ENCODE measurements around the gene FOXP2. TPM values are rescaled to one million over a fixed set of nuclear protein-coding genes. Genes with fewer than 3 reads are reported as not detected.

Gene FOXP2
- total RNA-seq, 1 donor from 2014 or later, result 24.7 TPM

DNA sequence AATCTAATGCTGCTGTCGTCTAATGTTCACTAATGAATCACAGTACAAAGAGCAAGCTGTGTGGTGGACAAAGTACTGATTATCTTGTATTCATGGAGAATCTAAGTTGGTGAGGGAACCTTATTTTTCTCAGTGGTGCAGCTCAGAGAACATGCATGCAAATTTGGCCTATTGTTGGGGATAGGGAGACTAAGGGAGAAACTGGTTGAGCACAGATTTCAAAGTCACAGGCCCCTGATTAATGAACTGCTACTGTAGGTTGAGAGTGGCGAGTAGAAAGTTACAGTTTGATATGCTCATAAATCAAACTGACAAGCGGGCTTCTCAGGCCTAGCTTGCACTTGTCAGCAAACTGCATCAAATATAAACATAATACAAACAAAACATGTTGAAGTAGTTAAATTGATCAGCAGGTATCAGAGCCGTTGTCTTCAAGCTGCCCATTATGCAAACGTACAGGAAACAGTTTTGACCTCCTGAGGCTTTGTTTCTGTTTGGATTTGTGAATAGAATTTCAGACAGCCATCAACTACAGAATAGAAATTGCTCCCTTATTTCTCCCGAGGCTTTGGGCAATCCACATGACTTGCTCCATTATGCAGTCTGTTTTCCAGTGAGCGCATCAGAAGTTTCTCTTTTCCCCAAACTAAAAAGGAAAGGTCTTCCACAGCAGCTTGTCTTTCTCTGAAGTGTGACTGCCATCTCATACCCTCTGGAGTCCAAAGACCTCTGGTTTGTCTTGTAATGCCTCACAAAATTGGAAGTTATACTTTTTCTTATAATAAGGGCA lies 215.8 kb downstream of the FOXP2 start:
- DNase-seq (ENCODE audit: low spot score) (no peak), ATAC-seq (no peak)
- intact Hi-C loops (cut with DNase I), result no loop called here

DNA sequence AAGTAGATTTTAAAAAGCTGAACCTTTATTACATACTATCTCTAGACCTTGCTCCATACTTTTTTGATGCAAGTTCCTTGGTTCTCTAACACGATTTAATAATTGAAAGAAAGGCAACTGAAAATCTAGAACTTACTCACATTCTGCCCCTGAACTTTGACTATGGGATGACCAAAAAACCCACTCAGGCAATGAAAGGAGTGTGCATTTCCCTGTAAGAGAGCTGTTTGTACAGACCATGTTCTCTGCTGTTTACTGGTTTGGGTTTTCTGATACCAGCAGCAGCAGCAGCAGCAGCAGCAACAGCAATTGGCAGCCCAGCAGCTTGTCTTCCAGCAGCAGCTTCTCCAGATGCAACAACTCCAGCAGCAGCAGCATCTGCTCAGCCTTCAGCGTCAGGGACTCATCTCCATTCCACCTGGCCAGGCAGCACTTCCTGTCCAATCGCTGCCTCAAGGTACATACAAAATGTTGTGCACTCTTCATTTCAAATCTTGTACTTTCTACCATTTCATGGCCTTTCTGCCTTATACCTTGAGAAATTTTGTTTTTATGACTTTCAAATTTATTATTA lies 216.7 kb downstream of the FOXP2 start:
- DNase-seq (ENCODE audit: low spot score) (no peak), ATAC-seq (no peak)
- intact Hi-C loops (cut with DNase I), result no loop called here

DNA sequence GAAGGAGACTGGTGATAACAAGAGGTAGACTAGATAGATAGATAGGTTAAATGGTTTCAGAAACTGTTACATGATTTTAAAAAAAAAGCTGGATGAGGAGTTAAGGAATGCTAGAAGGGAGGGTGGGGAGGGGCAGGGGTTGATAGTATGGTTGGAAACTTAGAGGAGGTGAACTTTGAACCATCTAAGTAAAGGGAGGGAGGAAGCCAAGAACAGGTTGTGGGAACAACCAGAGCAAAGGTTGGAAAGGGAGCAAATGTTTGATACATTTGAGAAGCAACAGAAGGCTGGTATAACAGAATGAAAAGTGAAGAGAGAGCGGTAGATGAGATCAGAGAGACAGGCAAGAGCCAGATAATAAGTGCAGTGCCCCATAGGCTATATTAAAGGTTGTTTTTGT lies 224.8 kb downstream of the FOXP2 start:
- ATAC-seq, result no peak
- intact Hi-C loops (cut with DNase I), result no loop called here
- no peak for DNase-seq (ENCODE audit: low spot score)

DNA sequence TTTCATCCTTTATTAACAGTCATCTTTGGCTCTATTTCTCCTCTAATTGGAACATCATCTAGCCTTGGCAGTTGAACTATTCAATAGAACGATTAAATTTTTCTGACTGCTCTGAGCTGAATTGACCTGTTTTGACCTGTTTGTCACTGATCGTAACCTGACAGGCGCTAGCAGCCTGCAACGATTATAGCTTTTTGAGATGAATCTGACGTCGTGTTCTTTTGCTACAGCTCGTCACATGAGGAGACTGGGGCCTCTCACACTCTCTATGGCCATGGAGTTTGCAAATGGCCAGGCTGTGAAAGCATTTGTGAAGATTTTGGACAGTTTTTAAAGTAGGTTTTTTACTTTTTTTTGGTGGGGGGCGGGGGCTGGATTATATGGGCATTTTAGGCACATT lies 229.8 kb downstream of the FOXP2 start:
- DNase-seq (ENCODE audit: low spot score), result no peak
- no peak for ATAC-seq
- intact Hi-C loops (cut with DNase I), result no loop called here

DNA sequence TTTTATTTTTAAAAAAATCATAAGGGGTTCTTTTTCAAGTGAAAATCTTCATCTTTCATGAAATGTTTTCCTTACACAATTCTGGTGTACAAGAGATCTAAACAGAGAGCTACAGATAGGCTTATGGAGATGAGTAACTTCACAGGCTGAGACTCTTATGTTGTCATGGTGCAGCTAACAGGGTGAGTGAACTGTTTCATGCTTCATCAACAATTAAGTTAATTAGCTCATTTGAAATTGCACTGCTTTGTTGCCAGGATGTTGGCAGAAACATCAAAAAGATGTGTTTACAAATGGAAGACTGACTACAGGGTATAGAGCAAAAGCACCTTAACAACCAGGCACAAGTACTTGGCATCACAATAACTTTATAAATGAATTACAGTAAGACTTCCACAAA lies 230.8 kb downstream of the FOXP2 start:
- intact Hi-C loops (cut with DNase I), result no loop called here
- ATAC-seq (no peak), DNase-seq (ENCODE audit: low spot score) (no peak)

DNA sequence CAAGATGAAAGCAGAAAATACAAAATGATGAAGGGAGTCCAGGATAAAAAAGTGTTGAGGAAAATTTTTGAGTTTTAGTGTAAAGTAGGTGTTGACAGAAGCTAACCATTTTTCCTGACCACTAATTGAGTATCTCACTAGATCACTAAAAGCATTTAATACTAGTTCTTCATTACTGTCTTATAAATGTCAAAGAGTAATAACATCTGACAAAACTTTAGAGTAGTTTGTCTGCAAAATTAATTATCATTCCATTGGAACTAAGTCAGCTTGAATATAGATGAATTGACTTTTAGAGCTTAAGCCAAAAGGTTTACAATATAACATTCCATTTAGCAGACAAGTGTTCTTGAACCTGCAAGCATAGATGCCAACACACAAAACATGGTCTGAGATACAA lies 232.9 kb downstream of the FOXP2 start:
- ATAC-seq (no peak), DNase-seq (ENCODE audit: low spot score) (no peak)
- intact Hi-C loops (cut with DNase I), result no loop called here

DNA sequence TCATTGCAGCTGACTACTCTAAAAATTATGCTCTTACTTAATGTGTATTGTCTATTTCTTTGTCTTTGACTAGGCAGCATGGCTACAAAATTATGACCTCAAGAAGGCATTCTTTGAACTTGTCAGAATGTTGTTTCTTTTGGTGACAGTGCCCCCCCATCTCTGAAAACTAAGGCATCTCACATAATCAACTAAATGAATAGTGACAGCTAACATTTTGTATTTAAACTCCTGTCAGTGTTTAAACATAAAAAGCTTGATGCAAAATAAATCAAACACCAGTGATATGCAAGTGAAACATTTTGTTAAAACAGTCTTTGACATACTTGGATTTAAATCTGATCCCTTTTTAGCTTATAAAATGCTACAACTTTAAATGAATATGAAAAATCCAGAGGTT lies 233.5 kb downstream of the FOXP2 start:
- no peak for ATAC-seq
- intact Hi-C loops (cut with DNase I), result no loop called here

DNA sequence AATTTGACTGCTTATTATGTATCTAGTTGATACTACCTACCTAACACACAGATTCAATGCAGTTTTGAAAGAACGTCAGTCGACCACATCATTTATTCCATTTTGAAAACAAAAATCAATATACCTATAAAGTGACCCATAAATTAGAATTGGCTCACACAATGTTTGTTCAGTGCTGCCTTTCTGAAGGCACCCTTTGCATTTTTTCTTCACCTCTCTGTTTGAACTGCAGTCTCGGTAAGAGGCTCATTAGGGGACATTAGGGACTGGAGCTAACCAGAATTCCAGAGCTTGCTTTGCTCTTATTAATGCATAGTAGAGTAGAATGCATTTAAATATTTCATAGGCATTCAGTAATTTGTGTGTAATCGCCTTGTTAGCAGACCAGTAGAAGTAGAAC lies 234.1 kb downstream of the FOXP2 start:
- intact Hi-C loops (cut with DNase I), result no loop called here
- ATAC-seq, result no peak

More for the DNA sequence above, 233.5 kb downstream of the FOXP2 start:
- DNase-seq (ENCODE audit: low spot score), result no peak

DNA sequence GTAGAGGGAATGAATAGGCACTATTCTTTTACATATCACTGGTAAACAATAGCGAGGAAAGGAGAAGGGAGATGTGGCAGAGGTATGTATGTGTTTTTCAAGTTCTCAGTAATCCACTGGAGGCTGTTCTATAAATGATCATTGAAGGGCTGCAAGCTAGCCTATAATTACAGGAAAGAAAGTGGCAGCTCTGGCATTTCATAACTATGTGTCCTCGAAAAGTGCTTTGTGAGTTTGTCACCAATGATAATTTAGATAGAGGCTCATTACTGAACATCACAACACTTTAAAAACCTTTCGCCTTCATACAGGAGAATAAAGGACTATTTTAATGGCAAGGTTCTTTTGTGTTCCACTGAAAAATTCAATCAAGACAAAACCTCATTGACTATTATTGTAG lies 235.1 kb downstream of the FOXP2 start:
- intact Hi-C loops (cut with DNase I), result no loop called here
- no peak for ATAC-seq
- DNase-seq (ENCODE audit: low spot score), result no peak

More for the DNA sequence above, 234.1 kb downstream of the FOXP2 start:
- no peak for DNase-seq (ENCODE audit: low spot score)

DNA sequence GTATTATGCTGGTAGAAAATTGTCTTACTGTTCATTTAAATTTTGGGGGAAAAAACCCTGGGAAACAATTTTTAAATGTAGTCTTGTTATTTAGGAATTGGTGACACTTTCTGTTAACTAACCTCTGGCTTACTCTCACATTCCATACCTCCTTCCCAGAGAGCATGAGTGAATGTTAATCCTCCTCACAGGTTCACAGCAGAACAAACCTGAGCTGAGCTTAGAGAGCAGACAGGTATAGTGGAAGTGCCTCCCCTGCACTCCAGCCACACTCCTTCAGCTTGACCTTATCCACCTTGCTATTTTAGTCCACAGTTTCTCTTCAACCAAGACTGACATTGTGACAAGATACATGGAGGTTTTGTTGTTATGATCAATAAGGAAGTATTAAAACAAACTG lies 235.9 kb downstream of the FOXP2 start:
- DNase-seq (ENCODE audit: low spot score) (no peak), ATAC-seq (no peak)
- intact Hi-C loops (cut with DNase I), result no loop called here

DNA sequence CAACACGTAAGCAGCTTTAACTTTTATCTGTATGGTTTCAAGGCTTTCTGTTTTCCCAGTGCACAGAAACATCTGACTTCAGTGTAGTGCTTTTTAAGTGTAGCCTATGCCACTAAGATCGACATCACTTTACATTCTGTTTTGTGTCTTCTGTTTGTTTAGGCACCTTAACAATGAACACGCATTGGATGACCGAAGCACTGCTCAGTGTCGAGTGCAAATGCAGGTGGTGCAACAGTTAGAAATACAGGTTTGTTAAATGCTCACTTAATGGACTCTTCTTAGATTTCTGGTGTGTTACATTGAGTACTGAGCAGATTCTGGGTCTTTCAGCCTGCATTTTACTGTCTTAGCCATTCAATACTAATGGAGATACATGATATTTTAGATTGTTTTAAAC lies 237.4 kb downstream of the FOXP2 start:
- DNase-seq (ENCODE audit: low spot score) (no peak), ATAC-seq (no peak)
- intact Hi-C loops (cut with DNase I), result no loop called here

DNA sequence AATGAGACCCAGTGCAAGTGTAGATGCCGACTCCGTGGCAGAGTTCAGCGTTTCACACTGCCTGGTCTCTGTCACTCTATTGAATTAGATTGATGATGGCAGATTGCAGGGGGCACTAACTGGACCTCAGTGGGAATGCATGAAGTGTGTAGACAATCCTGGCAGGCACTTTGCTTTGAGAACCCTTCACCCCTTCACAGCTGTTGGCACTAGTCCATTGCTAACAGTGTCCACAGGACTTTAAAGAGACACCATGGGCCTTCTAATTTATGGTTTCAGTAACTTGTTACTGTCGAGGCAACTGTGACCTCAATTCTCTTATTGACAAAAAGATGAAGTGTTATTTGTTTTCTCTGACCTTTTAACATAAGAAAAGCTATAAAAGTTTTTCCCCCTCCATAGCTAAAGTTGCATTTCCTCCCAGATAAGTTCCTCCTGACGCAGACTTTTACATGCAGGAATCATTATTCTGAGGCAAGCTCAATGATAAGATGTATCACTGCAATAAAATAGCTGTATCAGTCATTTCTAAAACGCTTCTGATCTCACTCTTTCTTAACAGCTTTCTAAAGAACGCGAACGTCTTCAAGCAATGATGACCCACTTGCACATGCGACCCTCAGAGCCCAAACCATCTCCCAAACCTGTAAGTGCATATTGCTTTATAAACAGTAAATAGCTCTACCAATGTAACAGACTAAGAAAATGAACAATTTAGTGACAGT lies 238.9 kb downstream of the FOXP2 start:
- intact Hi-C loops (cut with DNase I), result no loop called here
- no peak for ATAC-seq

DNA sequence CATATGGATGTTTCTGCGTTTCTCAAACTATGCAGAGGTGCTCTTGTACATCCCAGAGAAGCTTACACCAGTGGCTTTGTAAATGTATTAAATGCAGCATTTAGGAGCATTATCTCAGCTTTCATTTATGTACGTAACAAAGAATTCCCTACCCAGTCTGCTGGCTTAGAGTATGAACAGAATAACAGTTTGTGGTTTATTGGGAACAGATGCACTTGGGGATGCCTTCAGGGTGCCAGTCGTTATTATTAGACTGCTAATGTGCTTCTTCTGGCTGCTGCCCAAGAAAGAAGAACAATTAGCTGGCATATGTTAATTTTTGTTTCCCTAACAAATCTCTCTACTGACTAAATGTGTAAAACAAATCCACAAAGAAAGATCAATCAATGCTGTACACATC lies 241.9 kb downstream of the FOXP2 start:
- ATAC-seq (no peak), DNase-seq (ENCODE audit: low spot score) (no peak)
- intact Hi-C loops (cut with DNase I), result no loop called here

More for the DNA sequence above, 238.9 kb downstream of the FOXP2 start:
- no peak for DNase-seq (ENCODE audit: low spot score)

DNA sequence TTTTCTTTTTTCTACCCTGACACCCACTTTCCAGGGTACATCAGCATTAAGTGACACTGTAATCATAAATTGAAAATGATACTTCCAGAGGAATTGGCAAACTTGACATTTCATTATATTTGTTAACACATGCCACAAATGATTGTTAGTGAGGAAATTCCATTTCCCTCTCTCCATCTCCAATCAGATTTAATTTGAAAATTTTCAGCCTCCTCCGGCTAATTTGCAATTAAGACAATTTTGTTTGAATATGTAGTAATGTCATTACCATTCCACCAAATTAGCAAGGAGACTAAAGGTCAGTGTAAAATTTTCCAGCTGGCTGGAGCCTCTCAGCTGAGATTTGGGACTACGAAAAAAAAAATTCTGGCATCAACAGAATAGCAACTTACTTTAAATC lies 242.7 kb downstream of the FOXP2 start:
- ATAC-seq (no peak), DNase-seq (ENCODE audit: low spot score) (no peak)
- intact Hi-C loops (cut with DNase I), result no loop called here

DNA sequence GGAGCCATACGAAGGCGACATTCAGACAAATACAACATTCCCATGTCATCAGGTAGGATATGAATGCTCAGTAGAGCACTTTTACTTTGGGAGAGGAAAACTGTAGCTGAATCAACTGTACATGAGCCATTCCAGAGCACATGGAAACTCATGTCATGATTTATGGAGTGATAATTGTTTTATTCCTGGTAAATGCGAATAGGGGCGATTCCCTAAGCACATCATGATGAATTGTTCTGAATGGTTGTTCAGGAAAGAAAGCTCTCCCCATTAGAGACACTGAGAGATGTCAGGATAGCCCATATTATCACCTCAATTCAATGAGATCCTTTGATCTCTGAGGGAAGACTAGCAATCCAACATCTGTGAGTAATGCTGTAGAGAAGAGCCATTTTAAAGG lies 243.6 kb downstream of the FOXP2 start:
- intact Hi-C loops (cut with DNase I), result no loop called here
- no peak for DNase-seq (ENCODE audit: low spot score)
- ATAC-seq, result no peak

DNA sequence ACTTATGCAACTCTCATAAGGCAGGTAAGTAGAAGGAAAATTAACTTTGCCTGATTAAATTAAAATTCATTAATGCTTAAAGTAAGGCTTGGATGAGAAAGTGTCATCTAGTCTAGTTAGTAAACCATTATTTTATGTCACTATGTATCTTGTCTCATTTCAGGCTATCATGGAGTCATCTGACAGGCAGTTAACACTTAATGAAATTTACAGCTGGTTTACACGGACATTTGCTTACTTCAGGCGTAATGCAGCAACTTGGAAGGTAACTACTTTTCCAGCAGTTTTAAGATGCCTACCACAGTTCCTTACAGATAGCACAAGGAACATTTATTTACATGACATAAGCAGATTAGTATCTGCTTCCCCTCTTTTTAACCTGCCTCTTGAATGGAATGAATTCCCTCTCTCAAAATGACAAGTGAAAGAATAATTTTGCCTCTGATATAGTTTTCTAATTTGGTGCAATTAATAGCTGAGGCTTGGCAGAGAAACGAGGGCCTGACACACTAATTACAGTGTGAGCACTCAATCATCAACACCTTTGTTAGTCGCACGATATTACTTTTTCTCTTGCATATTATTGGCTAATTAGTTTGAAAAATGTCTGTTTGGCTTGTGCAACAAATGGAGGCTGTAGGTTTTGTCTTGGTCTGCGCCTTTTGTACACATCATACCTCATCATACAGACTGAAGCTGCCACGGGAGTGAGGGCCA lies 245.0 kb downstream of the FOXP2 start:
- ATAC-seq (no peak), DNase-seq (ENCODE audit: low spot score) (no peak)
- intact Hi-C loops (cut with DNase I), result no loop called here

DNA sequence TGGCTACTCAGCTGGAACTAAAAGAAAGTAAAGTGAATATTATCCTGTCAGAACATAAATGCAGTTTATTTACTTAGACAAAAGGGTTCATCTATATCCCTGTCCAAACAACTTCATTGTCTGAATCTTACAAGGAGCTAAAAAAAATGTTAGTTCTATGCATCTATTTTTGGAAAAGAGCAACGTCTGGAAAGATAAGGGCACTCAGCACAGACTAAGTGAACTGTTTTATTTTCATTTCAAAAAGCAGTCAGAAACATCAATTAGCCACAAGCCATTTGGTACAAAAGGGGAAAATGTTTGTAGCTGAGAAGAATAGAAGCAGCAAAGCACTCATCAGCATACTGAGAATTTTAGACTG lies 245.5 kb downstream of the FOXP2 start:
- intact Hi-C loops (cut with DNase I), result no loop called here
- no peak for ATAC-seq
- DNase-seq (ENCODE audit: low spot score), result no peak

DNA sequence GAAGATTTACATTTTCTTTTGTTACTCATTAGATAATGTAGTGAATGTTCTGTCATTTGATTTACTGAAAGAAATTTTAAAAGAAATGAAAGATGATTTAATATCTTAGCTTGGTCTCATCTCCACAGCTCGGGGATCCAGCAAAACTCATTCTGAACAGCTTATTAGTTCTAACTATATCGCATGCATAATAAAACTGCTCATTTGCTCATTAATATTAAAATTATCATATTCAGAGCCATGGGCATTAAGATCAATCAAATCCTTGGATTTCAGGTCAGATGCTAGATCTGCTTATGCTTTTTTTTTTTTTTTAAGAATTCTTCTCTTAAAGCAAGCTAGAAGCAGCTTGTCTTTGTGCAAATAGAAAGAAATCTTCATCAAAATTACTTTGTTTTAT lies 246.1 kb downstream of the FOXP2 start:
- no peak for ATAC-seq
- DNase-seq (ENCODE audit: low spot score), result no peak
- intact Hi-C loops (cut with DNase I), result no loop called here

DNA sequence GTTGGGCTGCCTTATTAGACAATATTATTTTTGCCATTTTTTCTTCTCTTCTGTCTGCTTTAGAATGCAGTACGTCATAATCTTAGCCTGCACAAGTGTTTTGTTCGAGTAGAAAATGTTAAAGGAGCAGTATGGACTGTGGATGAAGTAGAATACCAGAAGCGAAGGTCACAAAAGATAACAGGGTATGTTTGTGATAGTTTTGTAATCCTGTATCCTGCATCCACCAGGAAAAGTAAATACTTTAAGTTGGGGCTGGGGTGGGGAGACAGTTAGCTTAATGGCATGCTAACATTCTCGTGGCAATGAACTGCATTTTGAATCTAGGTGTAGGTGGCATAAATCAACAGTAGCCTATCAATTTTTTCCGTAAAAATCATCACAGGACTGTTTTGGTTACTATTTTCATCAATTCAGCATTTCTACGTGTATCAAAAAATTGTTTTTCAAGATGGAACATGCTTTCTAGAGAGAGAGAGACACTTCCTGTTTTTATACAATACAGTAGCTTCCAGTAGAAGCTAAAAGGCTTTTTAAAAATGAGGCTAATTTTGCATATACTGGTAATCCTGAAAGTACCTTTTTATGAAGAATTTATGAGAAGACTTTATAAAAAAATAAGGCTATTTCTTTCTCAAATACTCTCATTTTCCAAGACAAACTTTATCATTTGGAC lies 247.5 kb downstream of the FOXP2 start:
- ATAC-seq (no peak), DNase-seq (ENCODE audit: low spot score) (no peak)
- intact Hi-C loops (cut with DNase I), result no loop called here
